Psoas muscle (tissue), 8 donors: ENCODE measurements around the gene ADGRG3. TPM values are rescaled to one million over a fixed set of nuclear protein-coding genes. Genes with fewer than 3 reads are reported as not detected.

Experiments
- ATAC-seq, 4 donors: fragments of 200-7000 bp; cut with Tn5 transposase; one replicate each; pipeline ENCODE4 v1.9.1; 2020; ENCODE audit warnings: moderate library complexity in 3 of 4, mild to moderate bottlenecking in 2 of 4
- DNase-seq, 2 donors: peaks; one replicate each; pipeline ENCODE4 v3.0.0-alpha.2; 2020
- H3K27ac ChIP-seq: fragments of 200-600 bp; one replicate; pipeline ENCODE4 v1.8.0; 2022
- H3K27me3 ChIP-seq, 3 donors: fragments of 200-600 bp in 1 of 3; one replicate each; pipeline versions ENCODE4 v1.6.1 to v1.8.0; 2013 to 2022; ENCODE audit warnings: low read length in 2 of 3, mild to moderate bottlenecking in 2 of 3, moderate library complexity in 1 of 3; ENCODE audit not compliant: insufficient read depth in 3 of 3
- H3K36me3 ChIP-seq, 2 donors: fragments of 200-600 bp in 1 of 2; one replicate each; pipeline versions ENCODE4 v1.6.1 to v1.8.0; 2013 to 2022; ENCODE audit warnings: low read depth in 1 of 2, mild to moderate bottlenecking in 1 of 2, moderate library complexity in 1 of 2; ENCODE audit not compliant: insufficient read depth in 1 of 2
- H3K4me1 ChIP-seq: fragments of 200-600 bp; one replicate; pipeline ENCODE4 v1.8.0; 2022
- H3K4me3 ChIP-seq: fragments of 200-600 bp; one replicate; pipeline ENCODE4 v1.8.0; 2022; ENCODE audit warnings: mild to moderate bottlenecking
- H3K9me3 ChIP-seq: fragments of 200-600 bp; one replicate; pipeline ENCODE4 v1.8.0; 2022
- WGBS, 3 donors: extraction: QIAGEN DNeasy Blood & Tissue Kit; methylation state at CpG; one replicate each; pipeline versions ENCODE4 v1.1.6 to v1.1.7; 2013; 5-methylcytosine and 5-hydroxymethylcytosine counted together
- intact Hi-C, 2 donors: fragments of 100-400 bp; cut with DNase I; formaldehyde crosslinking; loops; one replicate each; pipeline versions ENCODE4 v1.11.0 to v1.14.2; 2022
- polyA plus RNA-seq, 3 donors: library from polyadenylated mRNA; stranded (reverse); fragments of 200-250 nt; gene quantifications; one replicate each; pipeline ENCODE4 v1.2.3, GENCODE V29; 2013
- total RNA-seq, 4 donors: library from RNA; stranded (reverse); fragmentation: NEBNext Ultra II Directional in 2 of 4; extraction: Animal tissue kit (Norgen Biotek cat#: 25700) in 2 of 4; gene quantifications; one replicate each; pipeline versions ENCODE4 v1.2.1 to v1.2.4, GENCODE V29; 2021 to 2023
- TF ChIP-seq, protein P1 (sequence below): fragments of 200-600 bp; IDR thresholded peaks from one replicate; pipeline ENCODE4 v1.8.0; 2022; ENCODE audit warnings: antibody characterized with exemption
- donor health status: healthy with polysubstance abuse.
- donor health status: DM: no; HTN: no; CAD: no; lungs with moderate emphysema.
- donor health status: Bipolar disorder and iron deficiency.
- donor health status: healthy.
- donor health status: DM: yes; HTN: yes; CAD: no.
- donor health status: DM: no; HTN: no; CAD: no.
- donor health status: DM: no; HTN: no; CAD: no.
- donor health status: DM: yes; HTN: yes; CAD: no.

ADGRG3 gene
- total and polyA plus RNA-seq, 7 donors = 0.16 to 0.57 (median 0.31) TPM

DNA sequence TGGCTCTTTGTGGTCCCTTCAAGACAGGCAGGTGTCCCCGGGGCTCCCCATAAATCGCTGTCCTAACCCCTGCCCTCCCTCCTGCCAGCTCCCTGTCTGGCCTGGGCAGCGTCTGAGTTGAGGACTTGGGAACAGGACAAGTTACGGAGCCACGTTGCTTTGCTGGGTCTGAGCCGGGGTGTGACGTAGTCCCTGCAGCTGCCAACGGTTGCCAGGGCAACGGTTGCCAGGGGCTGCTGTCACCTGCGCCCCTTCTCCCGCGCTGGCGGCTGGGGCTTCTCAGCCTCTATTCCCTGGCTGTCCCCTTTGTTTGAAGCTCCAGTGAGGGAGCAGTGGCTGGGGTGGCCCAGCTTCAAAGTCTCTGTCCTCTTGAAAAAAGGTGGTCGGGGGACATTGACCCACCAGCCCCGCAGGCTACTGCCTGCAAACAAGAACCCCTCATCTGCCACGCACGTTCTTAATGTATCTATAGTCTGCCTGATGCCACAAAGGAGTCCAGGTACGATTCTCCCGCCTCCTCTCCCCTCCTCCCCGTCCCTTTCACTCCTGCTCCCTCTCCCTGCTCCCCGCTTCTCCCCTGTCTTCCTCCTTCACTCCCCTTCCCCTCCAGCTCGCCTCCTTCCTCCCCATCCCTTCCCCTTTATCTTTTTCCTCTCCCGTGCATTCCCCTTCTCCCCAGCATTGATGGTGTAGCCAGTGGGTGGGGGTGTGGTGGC is 28.8 kb upstream of the ADGRG3 start:
- WGBS, 3 donors = 26 to 30% (median 28%) methylated on average over 22 to 23 of the region's 23 CpGs
- H3K27ac ChIP-seq = peak overlapping the region; percentile 16
- no peaks in the 10 kb centered on the region for H3K9me3 ChIP-seq
- ATAC-seq (no peak), DNase-seq (no peak)
- TF ChIP-seq, protein P1, sequence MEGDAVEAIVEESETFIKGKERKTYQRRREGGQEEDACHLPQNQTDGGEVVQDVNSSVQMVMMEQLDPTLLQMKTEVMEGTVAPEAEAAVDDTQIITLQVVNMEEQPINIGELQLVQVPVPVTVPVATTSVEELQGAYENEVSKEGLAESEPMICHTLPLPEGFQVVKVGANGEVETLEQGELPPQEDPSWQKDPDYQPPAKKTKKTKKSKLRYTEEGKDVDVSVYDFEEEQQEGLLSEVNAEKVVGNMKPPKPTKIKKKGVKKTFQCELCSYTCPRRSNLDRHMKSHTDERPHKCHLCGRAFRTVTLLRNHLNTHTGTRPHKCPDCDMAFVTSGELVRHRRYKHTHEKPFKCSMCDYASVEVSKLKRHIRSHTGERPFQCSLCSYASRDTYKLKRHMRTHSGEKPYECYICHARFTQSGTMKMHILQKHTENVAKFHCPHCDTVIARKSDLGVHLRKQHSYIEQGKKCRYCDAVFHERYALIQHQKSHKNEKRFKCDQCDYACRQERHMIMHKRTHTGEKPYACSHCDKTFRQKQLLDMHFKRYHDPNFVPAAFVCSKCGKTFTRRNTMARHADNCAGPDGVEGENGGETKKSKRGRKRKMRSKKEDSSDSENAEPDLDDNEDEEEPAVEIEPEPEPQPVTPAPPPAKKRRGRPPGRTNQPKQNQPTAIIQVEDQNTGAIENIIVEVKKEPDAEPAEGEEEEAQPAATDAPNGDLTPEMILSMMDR = no peak
- peaks cover 0 to 7% (median 0%) of the 10 kb centered on the region in 3 donors for H3K27me3 ChIP-seq
- intact Hi-C loops = no loop called here
- H3K4me1 ChIP-seq = no peaks in the 10 kb centered on the region
- no peaks in the 10 kb centered on the region for H3K36me3 ChIP-seq
- no peak overlapping the region for H3K4me3 ChIP-seq

- Histone ChIP-seq H3K4me1 (no peaks in the 10 kb centered on the region), H3K36me3 (no peaks in the 10 kb centered on the region), H3K9me3 (no peaks in the 10 kb centered on the region), H3K4me3 (no peak overlapping the region), H3K27ac (no peak overlapping the region), H3K27me3 (peaks cover 0 to 7% (median 0%) of the 10 kb centered on the region in 3 donors)
- DNase-seq (no peak), ATAC-seq (no peak)
- TF ChIP-seq, protein P1 = no peak
- intact Hi-C loops = no loop called here
- 86 to 93% (median 89%) methylated on average over 9 of the region's 9 CpGs for WGBS, 3 donors
Observed at GRCh38 chr16:57640185-57640584, 27.9 kb upstream of the ADGRG3 start.

DNA sequence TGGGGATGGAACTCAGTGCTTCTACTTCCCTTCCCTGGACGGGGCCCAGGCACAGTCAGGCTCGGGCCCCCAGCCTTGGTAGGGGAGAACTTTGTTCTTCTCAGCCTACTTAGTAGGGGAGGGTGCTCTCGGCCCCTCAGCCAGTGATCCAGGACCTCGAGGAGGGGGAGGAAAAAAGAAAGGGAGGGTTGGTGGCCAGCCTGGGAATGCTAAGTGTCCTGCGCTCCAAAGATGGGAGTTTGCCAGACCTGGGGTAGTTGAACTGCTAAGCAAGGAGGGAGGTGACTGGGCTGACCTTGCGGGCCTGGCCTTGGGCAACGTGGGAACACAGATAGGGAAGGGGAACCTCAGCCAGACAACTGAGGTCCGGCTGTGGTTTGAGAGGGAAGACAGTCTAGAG is 27.5 kb upstream of the ADGRG3 start:
- Histone ChIP-seq H3K9me3 (no peaks in the 10 kb centered on the region), H3K4me1 (no peaks in the 10 kb centered on the region), H3K36me3 (no peaks in the 10 kb centered on the region), H3K27ac (no peak overlapping the region), H3K4me3 (no peak overlapping the region), H3K27me3 (peaks cover 0 to 7% (median 0%) of the 10 kb centered on the region in 3 donors)
- DNase-seq (no peak), ATAC-seq (no peak)
- WGBS, 3 donors = 66 to 71% (median 67%) methylated on average over 8 of the region's 8 CpGs
- intact Hi-C loops = no loop called here
- TF ChIP-seq, protein P1 = no peak

DNA sequence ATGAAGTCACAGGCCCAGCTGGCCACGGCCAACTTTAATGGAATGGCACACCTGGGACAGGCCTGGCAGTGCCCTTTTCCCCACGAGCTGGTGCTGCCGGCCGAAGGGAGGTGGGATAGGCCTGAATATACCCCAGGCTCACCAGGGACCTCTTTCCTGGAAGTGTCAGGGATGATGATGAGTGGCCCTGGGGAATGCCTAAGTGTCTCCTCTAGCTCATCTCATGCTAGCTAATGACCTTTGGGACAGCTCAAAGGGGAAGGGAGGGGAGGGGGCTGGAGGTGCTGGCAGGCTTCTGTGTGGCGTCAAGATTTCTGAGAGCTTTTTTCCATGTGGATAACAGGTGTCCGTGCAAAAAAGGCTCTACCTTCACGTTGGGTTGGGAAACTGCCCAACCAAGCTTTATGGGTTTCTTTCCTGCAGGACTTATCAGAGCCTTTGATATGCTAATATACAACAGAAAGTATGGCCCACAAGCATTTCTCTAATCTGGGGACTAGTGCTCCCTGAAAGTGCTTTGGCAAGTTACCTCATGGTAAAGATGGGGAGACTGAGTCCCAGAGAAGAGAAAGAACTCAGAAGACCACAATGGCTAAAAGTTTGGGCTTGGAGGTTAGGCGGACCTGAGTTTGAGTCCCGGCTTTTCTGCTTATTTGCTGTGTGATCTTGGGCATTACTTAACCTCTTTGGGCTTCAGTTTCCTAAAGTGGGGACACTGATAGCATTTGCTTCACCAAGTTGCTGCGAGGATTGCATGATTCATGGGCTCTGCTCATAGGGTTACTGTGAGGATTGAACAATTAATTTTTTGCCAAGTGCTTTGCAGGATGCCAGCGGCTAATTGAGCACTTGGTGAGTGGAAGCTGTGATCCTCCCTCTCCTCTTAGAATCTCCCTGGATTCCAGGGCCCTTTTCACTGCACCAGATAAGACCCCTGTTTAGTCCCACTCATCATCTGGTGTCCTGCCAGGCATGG is 25.7 kb upstream of the ADGRG3 start:
- 66 to 72% (median 68%) methylated on average over 11 of the region's 11 CpGs for WGBS, 3 donors

More for the DNA sequence above, 25.7 kb upstream of the ADGRG3 start:
- DNase-seq = no peak
- Histone ChIP-seq H3K36me3 (no peaks in the 10 kb centered on the region), H3K4me1 (no peaks in the 10 kb centered on the region), H3K27me3 (peaks cover 0 to 12% (median 0%) of the 10 kb centered on the region in 3 donors), H3K4me3 (no peak overlapping the region), H3K9me3 (no peaks in the 10 kb centered on the region), H3K27ac (no peak overlapping the region)
- TF ChIP-seq, protein P1 = no peak
- ATAC-seq = no peak
- intact Hi-C loops = no loop called here
